Subcutaneous abdominal adipose tissue (tissue), 5 donors: ENCODE results near the gene IRF4.

ENCODE experiments used
- H3K27ac ChIP-seq: one replicate; pipeline ENCODE4 v1.7.0; 2013; ENCODE audit warnings: low read depth, mild to moderate bottlenecking, inconsistent platforms, low read length, moderate library complexity
- H3K27me3 ChIP-seq, 5 donors: one replicate each; pipeline ENCODE4 v1.7.0; 2013; ENCODE audit warnings: low read length in 5 of 5, inconsistent platforms in 1 of 5; ENCODE audit not compliant: control insufficient read depth in 5 of 5, insufficient read depth in 4 of 5
- H3K36me3 ChIP-seq, 5 donors: one replicate each; pipeline ENCODE4 v1.7.0; 2013; ENCODE audit warnings: low read length in 5 of 5; ENCODE audit not compliant: control insufficient read depth in 5 of 5, insufficient read depth in 5 of 5
- H3K4me1 ChIP-seq, 5 donors: one replicate each; pipeline ENCODE4 v1.7.0; 2013; ENCODE audit warnings: low read length in 5 of 5, mild to moderate bottlenecking in 3 of 5, moderate library complexity in 1 of 5; ENCODE audit not compliant: control insufficient read depth in 5 of 5, insufficient read depth in 5 of 5
- H3K4me3 ChIP-seq, 5 donors: one replicate each; pipeline ENCODE4 v1.7.0; 2013; ENCODE audit warnings: low read length in 5 of 5, low read depth in 1 of 5
- H3K9ac ChIP-seq, 5 donors: one replicate each; pipeline ENCODE4 v1.7.0; 2013; ENCODE audit warnings: low read length in 5 of 5, mild to moderate bottlenecking in 4 of 5, moderate library complexity in 3 of 5
- H3K9me3 ChIP-seq, 5 donors: one replicate each; pipeline ENCODE4 v1.7.0; 2013; ENCODE audit warnings: low read length in 5 of 5; ENCODE audit not compliant: control insufficient read depth in 5 of 5
- donor health status: healthy.
- donor health status: healthy.
- donor health status: healthy.
- donor health status: healthy.
- donor health status: healthy.

Gene IRF4

DNA sequence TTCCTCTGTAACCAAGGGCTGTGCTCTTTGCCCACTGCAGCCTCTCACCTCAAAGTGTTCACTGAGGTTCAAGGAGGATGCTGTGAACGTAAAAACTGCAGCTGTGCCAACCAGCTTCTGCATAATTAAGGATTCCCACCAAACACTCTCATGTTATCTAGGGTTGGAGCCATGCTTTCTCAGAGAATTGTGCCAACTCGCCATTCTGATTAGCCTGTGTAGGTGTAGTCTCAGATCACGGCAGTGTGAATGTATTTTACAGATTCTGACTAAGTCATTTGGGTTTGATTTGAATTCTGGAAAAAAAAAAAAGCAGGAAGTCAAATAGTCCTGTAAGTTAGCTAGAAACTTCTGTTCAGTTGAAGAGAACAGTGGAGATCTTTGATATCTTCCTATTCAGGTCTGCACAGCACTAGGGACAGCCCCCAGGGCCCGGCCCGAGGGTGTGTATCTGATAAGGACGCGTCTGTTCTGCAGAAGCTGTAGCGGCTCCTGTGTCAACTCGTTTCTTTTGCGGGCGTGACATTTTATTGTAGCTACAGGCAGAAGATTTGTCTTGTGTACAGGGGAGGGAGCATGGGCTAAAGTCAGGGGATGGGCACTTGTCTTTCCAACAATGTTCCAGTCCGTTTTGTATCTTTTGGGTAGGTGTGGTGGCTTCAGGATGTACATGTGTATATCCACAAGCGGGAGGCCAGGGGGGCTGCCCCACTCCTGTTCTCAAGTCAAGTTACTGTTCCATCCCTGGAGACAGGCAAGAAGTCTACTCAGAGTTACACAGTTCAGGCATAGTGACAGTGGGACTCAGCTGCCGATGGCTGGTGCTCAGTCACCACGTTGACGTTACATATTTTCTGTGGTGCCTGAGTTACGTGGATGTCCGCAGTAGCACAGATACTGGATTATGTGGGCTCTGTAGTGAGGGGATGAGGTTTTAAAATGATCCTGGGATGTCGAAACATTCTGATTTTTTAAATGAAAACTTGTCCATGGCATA, 12.4 kb downstream of the IRF4 start:
- H3K36me3 ChIP-seq: peaks cover 0 to 16% (median 5%) of the 10 kb centered on the region in 5 donors

DNA sequence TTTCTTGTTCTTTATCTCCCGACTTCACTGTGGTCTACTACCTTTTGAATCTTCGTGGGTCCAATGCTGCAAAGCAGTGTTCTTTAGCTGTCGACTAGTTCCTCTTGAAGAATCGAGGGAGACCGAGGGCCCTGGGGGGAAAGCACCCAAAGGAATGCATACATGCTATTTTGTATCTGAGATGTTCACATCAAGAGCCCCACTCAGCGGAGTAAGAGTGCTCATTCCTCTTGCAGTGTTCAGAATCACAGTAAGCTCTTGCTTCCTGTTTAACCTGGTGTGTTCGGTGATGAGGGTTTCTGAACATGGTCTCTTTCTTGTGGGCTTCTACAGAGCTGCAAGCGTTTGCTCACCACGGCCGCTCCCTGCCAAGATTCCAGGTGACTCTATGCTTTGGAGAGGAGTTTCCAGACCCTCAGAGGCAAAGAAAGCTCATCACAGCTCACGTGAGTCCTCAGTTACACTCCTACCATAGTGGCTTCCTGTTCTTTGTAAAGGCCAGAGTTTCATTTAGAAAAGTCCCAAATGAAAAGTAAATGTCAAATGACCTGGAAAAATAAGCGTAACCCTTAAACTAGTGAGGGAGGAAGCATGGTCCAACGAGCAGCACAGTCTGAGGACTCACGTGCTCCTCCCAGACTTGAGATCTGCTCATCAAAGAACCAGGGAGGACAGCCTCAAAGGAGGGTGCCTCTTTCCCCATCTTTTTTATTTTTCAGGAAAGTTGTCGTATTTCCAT, 13.3 kb downstream of the IRF4 start:
- Histone ChIP-seq H3K27ac (no peak overlapping the region), H3K9ac (no peak overlapping the region), H3K4me1 (peaks cover 0 to 9% (median 3%) of the 10 kb centered on the region in 5 donors), H3K27me3 (peaks cover 0 to 3% (median 0%) of the 10 kb centered on the region in 5 donors), H3K4me3 (no peak overlapping the region), H3K9me3 (no peaks in the 10 kb centered on the region), H3K36me3 (peaks cover 0 to 16% (median 5%) of the 10 kb centered on the region in 5 donors)

More for the DNA sequence above, 12.4 kb downstream of the IRF4 start:
- H3K27ac ChIP-seq: no peak overlapping the region
- H3K9me3 ChIP-seq: no peaks in the 10 kb centered on the region
- no peak overlapping the region for H3K4me3 ChIP-seq
- H3K4me1 ChIP-seq: peaks cover 0 to 8% (median 3%) of the 10 kb centered on the region in 5 donors
- peaks cover 0 to 3% (median 0%) of the 10 kb centered on the region in 5 donors for H3K27me3 ChIP-seq
- no peak overlapping the region for H3K9ac ChIP-seq

GRCh38 chr6:408148-408547, 16.6 kb downstream of the IRF4 start:
- Histone ChIP-seq H3K36me3 (peaks cover 0 to 5% (median 2%) of the 10 kb centered on the region in 5 donors), H3K27ac (no peak overlapping the region), H3K9me3 (no peaks in the 10 kb centered on the region), H3K27me3 (peaks cover 0 to 2% (median 0%) of the 10 kb centered on the region in 5 donors), H3K4me1 (peaks cover 0 to 9% (median 3%) of the 10 kb centered on the region in 5 donors), H3K4me3 (no peak overlapping the region), H3K9ac (no peak overlapping the region)

DNA sequence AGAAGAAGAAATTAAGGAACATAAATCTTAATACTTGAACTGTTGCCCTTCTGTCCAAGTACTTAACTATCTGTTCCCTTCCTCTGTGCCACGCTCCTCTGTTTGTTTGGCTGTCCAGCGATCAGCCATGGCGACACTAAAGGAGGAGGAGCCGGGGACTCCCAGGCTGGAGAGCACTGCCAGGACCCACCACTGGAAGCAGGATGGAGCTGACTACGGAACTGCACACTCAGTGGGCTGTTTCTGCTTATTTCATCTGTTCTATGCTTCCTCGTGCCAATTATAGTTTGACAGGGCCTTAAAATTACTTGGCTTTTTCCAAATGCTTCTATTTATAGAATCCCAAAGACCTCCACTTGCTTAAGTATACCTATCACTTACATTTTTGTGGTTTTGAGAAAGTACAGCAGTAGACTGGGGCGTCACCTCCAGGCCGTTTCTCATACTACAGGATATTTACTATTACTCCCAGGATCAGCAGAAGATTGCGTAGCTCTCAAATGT, 17.1 kb downstream of the IRF4 start:
- H3K27me3 ChIP-seq: peaks cover 0 to 2% (median 0%) of the 10 kb centered on the region in 5 donors
- H3K9ac ChIP-seq: no peak overlapping the region
- H3K27ac ChIP-seq: no peak overlapping the region
- H3K36me3 ChIP-seq: peaks cover 0 to 5% (median 0%) of the 10 kb centered on the region in 5 donors
- H3K9me3 ChIP-seq: no peaks in the 10 kb centered on the region
- H3K4me1 ChIP-seq: peaks cover 0 to 9% (median 3%) of the 10 kb centered on the region in 5 donors
- no peak overlapping the region for H3K4me3 ChIP-seq

- H3K9ac ChIP-seq: no peak overlapping the region
- H3K27me3 ChIP-seq: peaks cover 0 to 2% (median 0%) of the 10 kb centered on the region in 5 donors
- no peak overlapping the region for H3K4me3 ChIP-seq
- H3K4me1 ChIP-seq: peaks cover 0 to 9% (median 3%) of the 10 kb centered on the region in 5 donors
- H3K9me3 ChIP-seq: peaks cover 0 to 2% (median 1%) of the 10 kb centered on the region in 5 donors
- H3K36me3 ChIP-seq: peaks cover 0 to 5% (median 0%) of the 10 kb centered on the region in 5 donors
- H3K27ac ChIP-seq: no peak overlapping the region
These were observed 17.9 kb downstream of the IRF4 start for GRCh38 chr6:409370-409972.

DNA sequence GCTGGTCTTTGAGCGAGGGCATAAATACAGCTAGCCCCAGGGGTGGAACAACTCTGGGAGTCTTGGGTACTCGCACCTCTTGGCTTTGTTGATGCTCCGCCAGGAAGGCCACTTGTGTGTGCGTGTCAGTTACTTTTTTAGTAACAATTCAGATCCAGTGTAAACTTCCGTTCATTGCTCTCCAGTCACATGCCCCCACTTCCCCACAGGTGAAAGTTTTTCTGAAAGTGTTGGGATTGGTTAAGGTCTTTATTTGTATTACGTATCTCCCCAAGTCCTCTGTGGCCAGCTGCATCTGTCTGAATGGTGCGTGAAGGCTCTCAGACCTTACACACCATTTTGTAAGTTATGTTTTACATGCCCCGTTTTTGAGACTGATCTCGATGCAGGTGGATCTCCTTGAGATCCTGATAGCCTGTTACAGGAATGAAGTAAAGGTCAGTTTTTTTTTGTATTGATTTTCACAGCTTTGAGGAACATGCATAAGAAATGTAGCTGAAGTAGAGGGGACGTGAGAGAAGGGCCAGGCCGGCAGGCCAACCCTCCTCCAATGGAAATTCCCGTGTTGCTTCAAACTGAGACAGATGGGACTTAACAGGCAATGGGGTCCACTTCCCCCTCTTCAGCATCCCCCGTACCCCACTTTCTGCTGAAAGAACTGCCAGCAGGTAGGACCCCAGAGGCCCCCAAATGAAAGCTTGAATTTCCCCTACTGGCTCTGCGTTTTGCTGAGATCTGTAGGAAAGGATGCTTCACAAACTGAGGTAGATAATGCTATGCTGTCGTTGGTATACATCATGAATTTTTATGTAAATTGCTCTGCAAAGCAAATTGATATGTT, 19.2 kb downstream of the IRF4 start:
- peaks cover 0 to 3% (median 0%) of the 10 kb centered on the region in 5 donors for H3K36me3 ChIP-seq
- no peak overlapping the region for H3K9ac ChIP-seq
- peaks cover 0 to 9% (median 3%) of the 10 kb centered on the region in 5 donors for H3K4me1 ChIP-seq
- peaks cover 0 to 2% (median 0%) of the 10 kb centered on the region in 5 donors for H3K27me3 ChIP-seq
- H3K9me3 ChIP-seq: peaks cover 2 to 12% (median 8%) of the 10 kb centered on the region in 5 donors
- no peak overlapping the region for H3K4me3 ChIP-seq
- no peak overlapping the region for H3K27ac ChIP-seq

- no peak overlapping the region for H3K9ac ChIP-seq
- H3K4me3 ChIP-seq: no peak overlapping the region
- H3K36me3 ChIP-seq: peaks cover 0 to 2% (median 0%) of the 10 kb centered on the region in 5 donors
- peaks cover 0 to 2% (median 0%) of the 10 kb centered on the region in 5 donors for H3K27me3 ChIP-seq
- H3K27ac ChIP-seq: no peak overlapping the region
- peaks cover 0 to 9% (median 3%) of the 10 kb centered on the region in 5 donors for H3K4me1 ChIP-seq
- H3K9me3 ChIP-seq: peaks cover 2 to 12% (median 8%) of the 10 kb centered on the region in 5 donors
These were observed 20.0 kb downstream of the IRF4 start for GRCh38 chr6:411402-412145.

- H3K27ac ChIP-seq: no peak overlapping the region
- H3K4me1 ChIP-seq: peaks cover 0 to 9% (median 3%) of the 10 kb centered on the region in 5 donors
- H3K9me3 ChIP-seq: peaks cover 2 to 12% (median 8%) of the 10 kb centered on the region in 5 donors
- no peaks in the 10 kb centered on the region for H3K36me3 ChIP-seq
- no peak overlapping the region for H3K4me3 ChIP-seq
- H3K9ac ChIP-seq: no peak overlapping the region
- peaks cover 0 to 2% (median 0%) of the 10 kb centered on the region in 5 donors for H3K27me3 ChIP-seq
These were observed 20.8 kb downstream of the IRF4 start for GRCh38 chr6:412146-412886.
